GM18873 (cell line): ENCODE results near the gene CSNK1G2.
A peak's percentile ranks its signal among the peaks of the same experiment; 100 is the strongest.

ENCODE experiments used
- ATAC-seq: cut with Tn5 transposase; IDR thresholded peaks from one replicate; pipeline ENCODE4 v1.9.1; 2021; ENCODE audit warnings: mild to moderate bottlenecking, moderate library complexity, moderate number of reproducible peaks; ENCODE audit not compliant: unreplicated experiment, low FRiP score

CSNK1G2 gene

GRCh38 chr19:1941146-1942077 is at the start of gene CSNK1G2:
TSS of gene CSNK1G2 (plus strand) at chr19:1941172. CDS start at chr19:1969773, 28,601 bp downstream.
- ATAC-seq = no peak

DNA sequence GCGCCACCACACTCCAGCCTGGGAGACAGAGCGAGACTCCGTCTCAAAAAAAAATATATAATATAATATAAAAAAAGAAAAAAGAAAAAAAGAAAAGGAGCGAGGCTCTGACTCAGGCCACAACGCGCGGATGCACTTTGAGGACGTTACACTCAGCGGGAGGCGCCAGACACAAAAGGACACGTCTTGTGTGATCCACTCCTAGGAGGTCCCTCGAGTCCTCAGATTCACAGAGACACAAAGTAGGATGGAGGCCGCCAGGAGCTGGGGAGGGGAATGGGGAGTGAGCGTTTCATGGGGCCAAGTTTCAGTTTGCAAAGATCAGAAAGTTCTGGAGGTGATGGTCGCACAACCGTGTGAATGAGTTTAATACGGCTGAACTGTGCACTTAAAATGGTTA is 47.2 kb upstream of the CSNK1G2 start:
- ATAC-seq = no peak

DNA sequence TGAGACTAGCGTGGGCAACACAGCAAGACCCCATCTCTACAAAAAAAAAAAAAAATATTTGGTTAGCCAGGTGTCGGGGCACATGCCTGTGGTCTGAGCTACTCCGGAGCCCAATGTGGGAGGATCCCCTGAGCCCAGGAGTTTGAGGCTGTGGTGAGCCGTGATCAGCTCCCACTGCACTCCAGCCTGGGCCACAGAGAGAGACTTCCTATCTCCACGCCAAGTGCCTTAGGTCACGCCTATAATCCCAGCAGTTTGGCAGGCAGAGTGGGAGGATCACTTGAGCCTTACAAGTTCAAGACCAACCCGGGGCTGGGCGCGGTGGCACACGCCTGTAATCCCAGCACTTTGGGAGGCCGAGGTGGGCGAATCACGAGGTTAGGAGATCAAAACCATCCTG is 44.5 kb upstream of the CSNK1G2 start:
- no peak for ATAC-seq

- no peak for ATAC-seq
These were observed 39.0 kb upstream of the CSNK1G2 start for GRCh38 chr19:1901940-1902404.

DNA sequence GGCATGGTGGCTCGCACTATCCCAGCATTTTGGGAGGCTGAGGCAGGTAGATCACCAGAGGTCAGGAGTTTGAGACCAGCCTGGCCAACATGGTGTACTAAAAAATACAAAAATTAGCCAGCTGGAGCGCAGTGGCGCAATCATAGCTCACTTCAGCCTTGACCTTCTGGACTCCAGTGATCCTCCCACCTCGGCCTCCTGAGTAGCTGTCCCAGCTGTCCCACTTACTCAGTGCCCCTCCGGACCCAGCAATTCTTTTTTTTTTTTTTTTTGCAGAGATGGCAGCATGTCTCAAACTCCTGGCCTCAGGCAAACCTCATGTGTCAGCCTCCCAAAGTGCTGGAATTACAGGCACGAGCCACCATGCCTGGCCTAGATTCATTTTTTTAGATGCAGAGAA is 38.0 kb upstream of the CSNK1G2 start:
- ATAC-seq = no peak

DNA sequence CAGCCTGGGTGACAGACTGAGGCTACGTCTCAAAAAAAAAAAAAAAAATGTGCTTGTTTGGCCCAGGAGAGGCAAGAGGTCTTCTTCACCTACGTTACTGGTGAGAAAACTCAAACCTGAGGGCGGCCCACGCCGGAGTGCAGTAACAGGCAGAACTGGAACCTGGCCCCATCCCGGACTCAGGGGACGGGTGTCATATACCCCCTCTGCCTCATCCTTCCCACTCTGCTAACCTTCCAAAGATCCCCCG is 36.2 kb upstream of the CSNK1G2 start:
- ATAC-seq = no peak

GRCh38 chr19:1905110-1905862 is 35.7 kb upstream of the CSNK1G2 start, which contains the start of the genes ADAT3 and SCAMP4:
TSS of gene ADAT3 (plus strand) at chr19:1905399. CDS start at chr19:1912048, 6,649 bp downstream.
TSS of gene SCAMP4 (plus strand) at chr19:1905399. CDS start at chr19:1915020, 9,621 bp downstream.
- ATAC-seq = peak; percentile 54

DNA sequence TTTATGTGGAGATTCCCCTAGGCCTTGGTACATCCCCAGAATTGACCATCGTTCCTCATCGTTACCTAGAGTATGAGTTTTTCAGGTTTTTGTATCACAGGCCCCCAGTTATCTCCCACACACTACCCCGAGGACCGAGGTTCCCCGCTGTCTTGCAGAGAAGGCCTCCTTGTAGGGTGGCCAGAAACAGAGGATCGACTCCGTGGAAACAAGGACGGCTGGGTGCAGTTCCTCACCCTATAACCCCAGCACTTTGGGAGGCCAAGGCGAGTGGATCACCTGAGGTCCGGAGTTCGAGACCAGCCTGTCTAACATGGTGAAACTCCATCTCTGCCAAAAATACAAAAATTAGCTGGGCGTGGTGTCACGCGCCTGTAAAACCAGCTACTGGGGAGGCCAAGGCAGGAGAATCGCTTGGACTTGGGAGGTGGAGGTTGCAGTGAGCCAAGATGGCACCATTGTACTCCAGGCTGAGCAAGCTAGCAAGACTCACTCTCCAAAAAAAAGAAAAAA is 35.1 kb upstream of the CSNK1G2 start:
- no peak for ATAC-seq

DNA sequence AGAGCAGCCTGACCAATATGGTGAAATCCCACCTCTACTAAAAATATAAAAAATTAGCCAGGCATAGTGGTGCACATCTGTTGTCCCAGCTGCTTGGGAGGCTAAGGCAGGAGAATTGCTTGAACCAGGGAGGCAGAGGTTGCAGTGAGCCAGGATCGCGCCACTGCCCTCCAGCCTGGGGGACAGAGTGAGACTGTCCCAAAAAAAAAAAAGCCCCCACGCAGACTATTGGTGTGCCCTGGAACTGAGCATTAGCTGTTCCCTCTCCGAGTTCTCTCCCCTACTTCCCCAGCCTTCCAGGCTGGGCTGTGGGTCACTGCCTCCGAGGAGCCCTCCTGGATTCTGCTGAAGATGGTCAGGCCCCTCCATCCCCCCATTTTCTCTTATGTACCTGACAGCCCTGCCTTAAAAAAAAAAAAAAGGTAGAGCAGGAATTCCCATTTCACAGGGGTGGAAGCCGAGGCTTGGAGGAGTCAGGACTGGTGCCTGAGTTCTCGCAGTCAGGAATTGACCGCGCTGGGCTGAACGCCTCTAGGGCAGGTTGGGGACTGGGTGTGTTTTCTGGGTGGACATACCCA is 33.9 kb upstream of the CSNK1G2 start:
- no peak for ATAC-seq

- ATAC-seq = no peak
These were observed 33.2 kb upstream of the CSNK1G2 start for GRCh38 chr19:1907563-1908363.

DNA sequence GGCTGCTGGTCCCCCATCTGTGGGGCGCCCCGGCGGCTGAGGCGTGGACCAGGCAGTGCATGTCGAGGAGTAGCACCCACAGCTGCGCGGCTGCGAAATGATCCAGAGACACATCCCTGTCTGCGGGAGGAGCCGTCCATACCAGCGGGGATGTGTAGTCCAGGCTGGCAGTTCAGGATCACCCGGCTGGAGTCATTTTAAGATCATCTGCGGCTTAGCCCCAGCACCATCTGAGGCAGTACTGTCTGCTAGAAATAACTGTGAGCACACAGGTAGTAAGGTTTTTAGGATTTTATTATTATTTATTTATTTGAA is 32.7 kb upstream of the CSNK1G2 start:
- no peak for ATAC-seq

DNA sequence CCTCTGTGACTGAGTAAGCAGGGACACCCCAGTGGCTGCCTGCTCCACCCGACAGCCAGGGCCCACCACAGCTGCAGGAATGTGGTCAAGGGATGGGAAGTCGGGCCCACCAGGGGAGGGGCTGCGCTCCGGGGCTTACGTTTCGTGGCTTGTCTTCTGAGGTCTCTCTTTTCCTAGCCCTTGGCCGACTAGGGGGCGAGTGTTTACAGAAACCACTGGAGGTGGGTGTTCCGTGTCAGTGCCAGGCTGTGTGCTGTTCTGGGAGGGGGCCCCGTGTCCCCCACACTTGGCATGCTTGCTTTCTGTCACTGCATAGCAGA is 31.3 kb upstream of the CSNK1G2 start:
- ATAC-seq = no peak

DNA sequence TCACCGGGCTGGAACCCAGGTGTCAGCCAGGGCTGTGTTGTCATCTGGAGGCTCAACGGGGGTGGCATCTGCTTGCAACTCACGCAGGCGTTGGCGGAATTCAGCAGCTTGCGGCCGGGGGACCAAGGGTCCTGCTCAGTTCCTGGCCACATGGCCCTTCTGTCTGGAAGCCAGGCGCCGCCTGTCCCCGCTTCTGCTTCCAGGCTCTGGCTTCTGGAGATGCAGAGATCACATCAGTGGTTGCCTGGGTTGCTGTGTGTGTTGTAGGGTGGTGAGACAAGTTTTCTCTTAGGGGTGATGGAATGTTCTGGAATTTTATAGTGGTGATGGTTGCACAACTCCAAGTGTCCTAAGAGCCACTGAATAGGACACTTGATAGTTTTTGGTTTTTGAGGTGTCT is 30.8 kb upstream of the CSNK1G2 start:
- ATAC-seq = no peak

DNA sequence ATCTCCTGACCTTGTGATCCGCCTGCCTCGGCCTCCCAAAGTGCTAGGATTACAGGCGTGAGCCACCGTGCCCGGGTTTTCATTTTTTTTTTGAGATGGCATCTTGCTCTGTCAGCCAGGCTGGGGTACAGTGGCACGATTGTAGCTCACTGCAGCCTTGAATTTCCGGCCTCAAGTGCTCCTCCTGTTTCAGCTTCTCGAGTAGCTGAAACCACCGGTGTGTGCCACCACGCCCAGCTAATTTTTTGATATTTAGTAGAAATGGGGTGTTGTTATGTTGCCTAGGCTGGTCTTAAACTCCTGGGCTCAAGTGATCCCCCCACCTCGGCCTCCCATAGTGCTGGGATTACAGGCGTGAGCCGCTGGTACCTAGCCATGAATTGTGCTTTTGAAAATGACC is 29.9 kb upstream of the CSNK1G2 start:
- no peak for ATAC-seq

DNA sequence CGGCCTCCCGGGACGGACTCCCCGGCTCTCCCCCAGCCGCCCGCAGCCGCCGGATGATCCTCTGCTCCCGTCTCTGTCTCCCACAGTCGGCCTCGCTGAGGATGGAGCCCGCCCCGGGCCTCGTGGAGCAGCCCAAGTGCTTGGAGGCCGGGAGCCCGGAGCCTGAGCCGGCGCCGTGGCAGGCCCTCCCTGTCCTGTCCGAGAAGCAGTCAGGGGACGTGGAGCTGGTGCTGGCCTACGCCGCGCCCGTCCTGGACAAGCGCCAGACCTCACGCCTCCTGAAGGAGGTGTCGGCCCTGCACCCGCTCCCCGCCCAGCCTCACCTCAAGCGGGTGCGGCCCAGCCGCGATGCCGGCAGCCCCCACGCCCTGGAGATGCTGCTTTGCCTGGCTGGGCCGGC is 29.0 kb upstream of the CSNK1G2 start:
- no peak for ATAC-seq

- ATAC-seq = no peak
These were observed 28.0 kb upstream of the CSNK1G2 start for GRCh38 chr19:1912760-1913505.

GRCh38 chr19:1913781-1914577 is 27.0 kb upstream of the CSNK1G2 start:
- ATAC-seq = no peak

GRCh38 chr19:1914826-1915341 is 26.1 kb upstream of the CSNK1G2 start:
- no peak for ATAC-seq

DNA sequence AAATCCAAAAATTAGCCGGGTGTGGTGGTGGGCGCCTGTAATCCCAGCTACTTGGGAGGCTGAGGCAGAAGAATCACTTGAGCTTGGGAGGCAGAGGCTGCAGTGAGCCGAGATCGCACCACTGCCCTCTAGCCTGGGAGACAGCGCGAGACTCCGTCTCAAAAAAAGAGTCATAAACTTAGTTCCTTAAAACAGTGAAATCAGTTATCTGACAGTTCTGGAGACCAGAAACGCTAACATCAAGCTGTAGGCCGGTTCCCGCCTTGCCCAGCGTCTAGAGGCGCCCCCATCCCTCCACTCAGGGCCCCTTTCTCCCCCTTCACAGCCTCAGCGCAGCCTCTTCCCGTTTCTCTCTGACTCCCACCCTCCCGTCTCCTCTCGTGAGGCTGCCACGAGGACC is 23.8 kb upstream of the CSNK1G2 start:
- no peak for ATAC-seq
